HG03460 (cell line): ENCODE measurements around the gene CHST6.
"Not testable (repeated sequence)": the region's sequence is repeated elsewhere in the genome, so short reads cannot be mapped to it uniquely, and the experiment has no call there.

ENCODE experiments used
- ATAC-seq: cut with Tn5 transposase; IDR thresholded peaks from one replicate; pipeline ENCODE4 v1.9.1; 2021; ENCODE audit not compliant: unreplicated experiment

The CHST6 gene

DNA sequence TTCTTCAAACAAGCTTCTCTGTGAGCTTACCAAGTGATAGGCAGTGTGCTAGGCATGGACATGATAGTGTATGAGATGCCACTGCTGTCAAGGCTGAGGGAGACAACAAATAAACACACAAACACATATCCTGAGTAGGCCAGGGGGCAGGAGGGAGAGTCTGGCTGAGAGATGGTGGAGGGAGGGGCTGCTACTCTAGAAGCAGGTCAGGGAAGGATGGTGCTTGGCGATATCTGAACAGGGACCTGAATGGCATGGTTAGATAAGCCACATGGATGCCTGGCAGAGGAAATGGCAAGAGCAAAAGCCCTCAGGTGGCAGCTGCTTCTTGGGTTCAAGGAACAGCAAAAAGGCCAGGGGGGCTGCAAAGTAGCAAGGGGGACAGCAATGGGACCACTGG is 8.6 kb upstream of the CHST6 start:
- ATAC-seq: no peak

DNA sequence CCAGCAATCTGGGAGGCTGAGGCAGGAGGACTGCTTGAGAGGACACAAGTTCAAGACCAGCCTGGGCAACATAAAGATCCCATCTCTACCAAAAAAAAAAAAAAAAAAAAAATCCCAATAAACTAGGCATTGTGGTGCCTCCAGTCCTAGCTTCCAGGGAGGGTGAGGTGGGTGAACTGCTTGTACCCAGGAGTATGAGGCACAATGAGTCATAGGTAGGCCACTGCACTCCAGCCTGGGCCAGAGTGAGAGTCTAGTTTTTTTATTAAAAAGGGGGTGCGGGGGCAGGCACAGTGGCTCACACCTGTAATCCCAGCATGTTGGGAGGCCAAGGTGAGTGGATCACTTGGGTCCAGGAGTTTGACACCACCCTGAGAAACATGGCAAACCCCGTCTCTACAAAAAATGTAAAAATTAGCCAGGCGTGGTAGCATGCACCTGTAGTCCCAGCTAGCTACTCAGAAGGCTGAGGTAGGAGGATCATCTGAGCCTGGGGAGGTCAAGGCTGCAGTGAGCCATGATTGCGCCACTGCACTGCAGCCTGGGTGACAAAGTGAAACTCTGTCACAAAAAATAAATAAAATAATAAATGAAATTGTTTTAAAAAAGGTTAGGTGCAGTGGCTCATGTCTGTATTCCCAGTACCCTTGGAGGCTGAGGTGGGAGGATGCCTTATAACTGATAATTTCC is 7.8 kb upstream of the CHST6 start:
- ATAC-seq: no peak

DNA sequence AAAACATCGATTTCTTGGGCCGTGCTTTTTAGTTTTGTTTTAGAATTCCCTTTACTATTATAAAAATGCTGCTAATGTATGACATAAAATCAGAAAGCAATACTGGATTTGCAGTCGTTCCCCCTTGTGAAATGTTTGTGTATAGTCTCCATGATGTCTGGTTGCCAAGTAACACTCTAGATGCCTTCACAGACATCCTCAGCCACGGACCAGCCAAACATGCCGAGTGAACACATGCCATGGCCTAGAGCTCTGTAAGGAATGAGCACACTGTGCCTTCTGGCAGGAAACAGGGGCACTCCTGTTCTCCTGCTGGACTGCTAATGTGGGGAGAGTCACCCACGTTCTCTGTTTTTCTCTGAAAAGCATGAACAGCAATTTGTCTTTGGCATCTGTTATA is 6.6 kb upstream of the CHST6 start:
- not testable (repeated sequence) for ATAC-seq

DNA sequence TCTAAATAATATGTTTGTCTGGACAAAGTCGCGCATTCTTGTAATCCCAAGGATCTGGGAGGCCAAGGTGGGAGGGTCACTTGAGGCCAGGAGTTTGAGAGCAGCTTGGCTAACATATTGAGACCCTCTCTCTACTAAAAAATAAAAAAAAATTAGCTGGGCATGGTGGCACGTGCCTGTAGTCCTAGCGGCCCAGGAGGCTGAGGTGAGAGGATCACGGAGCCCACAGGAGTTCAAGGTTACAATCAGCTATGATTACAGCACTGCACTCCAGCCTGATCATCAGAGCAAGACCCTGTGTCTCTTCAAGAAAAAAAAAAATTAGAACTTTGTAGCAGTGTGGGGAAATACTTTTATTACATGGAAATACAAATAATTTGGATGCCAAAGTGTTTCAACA is 6.1 kb upstream of the CHST6 start:
- no peak for ATAC-seq

DNA sequence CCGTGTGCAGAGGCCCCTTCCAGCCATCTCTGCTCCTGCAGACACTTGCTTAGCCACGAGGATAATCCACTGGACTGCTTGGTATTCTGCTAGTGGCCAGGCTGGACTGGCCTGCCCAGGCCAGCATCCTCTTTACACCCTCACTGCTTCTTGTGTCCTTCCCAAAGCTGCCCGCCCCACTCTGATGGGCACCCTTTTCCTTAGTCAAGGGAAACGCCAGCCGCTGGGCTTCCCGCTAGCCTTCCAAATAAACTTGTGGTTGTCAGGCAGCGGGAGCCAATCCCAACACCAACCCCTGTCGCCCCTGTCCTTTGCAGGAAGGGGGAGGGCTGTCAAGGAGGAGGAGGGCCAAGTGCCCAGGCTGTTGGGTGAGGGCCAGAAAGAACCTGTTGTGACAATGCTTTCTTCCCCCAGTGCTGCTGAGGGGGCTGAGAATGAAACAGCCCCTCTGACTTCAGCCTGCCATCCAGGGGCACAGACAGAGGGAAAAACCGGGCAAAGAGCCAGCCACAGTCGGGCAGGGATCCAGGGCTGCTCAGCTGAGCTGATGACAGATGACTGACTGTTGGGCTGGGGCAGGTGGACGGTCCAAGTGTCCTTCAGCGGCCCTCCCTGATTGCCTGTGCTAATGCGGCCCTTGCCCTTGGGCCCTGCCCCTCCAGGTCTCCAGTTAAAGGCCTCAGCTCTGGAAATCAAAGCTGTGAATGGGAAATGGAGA is 3.5 kb upstream of the CHST6 start:
- not testable (repeated sequence) for ATAC-seq

DNA sequence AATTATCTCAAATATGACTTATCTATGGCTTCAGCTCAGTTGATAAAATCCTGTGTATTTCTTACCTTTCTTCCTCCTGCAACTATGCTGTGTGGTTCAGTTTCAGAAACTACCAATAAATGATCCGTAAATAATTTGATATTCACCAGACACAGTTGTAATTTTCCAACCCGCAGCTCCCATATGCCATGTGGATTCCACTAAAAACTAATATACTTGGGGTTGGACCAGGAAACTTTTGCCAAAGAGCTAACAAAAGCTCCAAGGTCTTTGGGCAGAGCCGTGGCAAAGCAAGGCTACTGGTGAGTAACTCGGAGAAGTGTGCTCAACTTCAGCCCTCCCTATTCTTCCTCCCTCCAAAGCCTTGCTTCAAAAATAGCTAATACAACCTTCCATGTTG is 2.3 kb upstream of the CHST6 start:
- ATAC-seq: no peak

DNA sequence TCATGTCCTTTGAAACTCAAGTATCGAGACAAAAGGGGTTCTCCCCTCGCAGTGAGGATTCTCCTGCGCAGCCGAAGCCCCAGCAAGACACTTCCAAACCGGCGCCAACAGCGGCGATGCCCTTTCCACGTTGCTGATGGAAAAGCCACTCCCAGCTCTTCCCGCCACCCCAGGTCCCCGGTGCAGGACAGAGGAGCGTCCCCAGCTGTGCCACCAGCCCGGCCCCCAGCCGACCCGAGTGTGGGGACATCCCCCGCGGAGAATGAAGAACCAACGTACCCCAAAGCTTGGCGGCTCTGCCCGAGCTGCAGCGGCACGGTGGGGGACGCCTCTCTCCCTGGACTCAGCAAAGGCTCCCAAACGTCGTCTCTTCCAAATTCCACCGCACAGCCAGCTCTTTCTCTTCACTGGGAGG is 573 bp downstream of the CHST6 start:
- ATAC-seq: no peak

DNA sequence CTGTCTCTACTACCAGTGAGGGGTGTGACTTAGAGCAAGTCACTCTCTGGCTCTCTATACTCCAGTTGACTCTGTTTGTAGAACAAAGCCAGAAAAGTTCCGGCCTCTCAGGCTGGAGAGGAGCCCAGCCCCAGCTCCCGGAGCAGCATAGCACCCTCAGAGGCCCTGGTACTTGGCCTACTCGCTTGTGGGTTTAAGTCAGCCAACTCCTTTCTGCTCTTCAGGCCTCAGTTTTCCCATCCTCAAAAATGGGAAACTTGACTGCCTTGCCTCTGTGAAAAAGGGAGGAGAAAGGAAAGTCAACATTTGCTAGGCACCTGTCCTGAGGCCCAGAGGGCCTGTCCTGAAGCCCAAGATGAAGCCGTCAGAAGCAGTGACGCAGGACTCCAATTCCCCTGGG is 1.1 kb downstream of the CHST6 start:
- no peak for ATAC-seq

DNA sequence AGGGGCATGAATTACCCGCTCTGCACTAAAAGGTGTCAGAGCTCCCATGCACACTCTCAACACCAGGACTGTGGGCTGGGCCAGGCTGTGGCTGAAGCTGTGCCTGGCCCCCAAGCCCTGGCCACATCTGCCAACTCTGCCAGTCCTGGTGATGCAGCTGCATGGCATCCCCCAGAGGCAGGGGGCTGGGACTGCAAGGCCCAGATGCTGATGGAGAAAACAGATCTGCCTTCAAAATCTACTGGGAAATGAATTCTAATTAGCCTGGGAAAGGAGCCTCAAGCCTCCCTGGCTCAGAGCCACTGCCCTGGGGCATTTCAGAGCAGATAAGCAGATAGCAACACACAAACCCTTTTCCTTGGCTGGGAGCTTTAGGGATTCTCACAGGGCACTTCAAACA is 3.4 kb downstream of the CHST6 start:
- no peak for ATAC-seq

DNA sequence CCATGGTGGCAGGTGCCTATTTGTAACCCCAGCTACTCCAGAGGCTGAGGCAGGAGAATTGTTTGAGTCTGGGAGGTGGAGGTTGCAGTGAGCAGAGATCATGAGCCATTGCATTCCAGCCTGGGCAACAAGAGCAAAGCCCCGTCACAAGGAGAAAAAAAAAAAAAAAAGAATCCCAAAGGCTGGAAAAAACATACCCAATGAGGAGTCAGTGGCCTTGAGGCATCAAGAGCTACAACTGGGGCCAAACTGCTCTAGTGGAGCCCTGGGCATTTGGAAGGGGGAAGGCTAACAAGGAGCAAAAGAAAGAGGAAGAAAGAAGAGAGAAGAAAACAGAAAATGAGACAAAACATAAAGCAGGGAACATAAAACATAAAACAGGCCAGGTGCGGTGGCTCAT is 6.9 kb downstream of the CHST6 start:
- no peak for ATAC-seq

DNA sequence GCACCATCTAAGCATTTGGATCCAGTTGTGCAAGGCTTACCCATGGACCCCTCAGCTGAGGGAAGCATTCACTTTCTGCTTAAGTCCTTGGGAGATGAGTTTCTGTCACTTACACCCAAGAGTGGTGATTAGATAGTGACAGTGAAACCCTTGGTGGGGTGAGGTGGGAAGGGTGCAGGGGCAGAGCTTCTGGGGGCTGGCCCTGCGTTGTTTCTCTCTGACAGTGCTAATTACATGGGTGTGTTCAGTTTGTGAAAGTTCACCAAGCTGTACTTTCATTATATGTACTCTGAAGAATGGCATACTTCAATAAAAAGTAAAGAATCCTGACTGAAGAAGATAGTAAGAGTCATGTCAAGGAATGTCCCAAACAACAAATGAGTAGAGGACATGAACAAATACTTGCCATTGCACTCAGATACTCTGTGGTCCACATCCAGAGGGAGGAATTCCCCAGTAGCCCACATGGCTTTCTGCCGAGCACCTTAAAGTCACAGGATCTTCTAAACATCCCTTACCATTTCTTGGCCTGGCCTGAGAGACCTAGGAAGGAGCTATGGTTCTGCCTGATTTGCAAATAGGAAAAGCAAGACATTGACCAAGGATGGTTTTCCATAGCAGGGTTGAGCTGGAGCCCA is 8.4 kb downstream of the CHST6 start:
- ATAC-seq: peak; percentile 65

DNA sequence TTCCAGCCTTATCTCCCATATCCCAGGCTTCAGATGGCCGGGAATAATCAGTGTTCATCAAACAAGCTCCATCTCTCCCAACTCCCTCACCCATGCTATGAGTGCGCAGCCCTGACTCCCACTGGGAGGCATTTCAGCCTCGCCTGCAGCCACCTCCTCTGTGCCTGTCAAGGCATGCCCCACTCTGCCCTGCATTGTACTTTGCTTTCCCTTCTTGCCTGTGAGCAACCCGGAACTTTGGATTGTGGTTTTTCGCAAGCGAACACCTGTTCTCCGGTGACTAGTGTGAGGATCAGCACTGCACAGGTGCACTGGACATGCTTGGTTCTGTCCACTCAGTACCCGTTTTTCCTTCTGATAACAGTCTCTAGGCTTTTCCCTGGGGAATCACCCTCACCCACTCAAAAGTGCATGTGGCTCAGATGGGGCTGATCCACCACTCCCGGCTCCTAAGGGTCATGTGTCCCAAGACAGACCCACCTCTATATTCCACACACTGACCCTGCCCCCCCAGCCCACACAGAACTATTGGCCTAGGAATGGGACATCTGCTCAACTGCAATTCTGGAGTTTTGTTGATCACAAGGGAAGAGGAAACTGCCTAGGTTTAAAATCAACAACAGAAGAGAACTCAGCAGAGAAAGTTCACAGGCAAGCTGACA is 9.1 kb downstream of the CHST6 start:
- no peak for ATAC-seq

DNA sequence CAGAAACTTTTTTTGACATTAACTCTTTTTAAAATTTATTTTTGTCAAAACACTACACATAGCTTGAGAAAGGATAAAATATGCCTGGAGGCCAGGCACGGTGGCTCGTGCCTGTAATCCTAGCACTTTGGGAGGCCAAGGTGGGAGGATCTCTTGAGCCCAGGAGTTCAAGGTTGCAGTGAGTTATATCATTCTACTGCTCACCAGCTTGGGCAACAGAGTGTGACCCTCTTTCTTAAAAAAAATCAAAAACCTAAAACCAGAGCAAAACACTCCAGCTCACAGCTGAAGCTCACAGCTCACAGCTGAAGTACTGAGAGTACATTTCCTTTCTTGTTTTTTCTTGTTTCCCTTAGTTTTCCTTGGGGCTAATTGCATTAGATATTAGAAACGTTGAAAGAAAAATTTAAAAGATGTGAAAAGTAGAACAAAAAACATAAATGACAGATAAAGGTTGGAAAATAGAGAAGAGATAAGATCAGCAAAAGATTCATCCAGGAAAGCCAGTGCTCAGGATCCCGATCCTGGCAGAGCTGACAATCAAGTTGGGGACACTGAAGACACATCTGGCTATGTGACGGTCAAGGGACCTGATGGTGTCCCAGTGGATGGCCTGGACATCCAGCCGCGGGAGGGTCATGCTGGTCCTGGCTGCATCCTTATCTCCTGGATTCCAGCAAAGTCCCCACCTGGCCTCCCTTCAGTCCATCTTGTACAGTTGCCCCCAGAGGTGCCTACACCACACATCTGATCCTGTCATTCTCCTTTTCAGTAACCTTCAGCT is 9.8 kb downstream of the CHST6 start:
- ATAC-seq: peak; percentile 61

DNA sequence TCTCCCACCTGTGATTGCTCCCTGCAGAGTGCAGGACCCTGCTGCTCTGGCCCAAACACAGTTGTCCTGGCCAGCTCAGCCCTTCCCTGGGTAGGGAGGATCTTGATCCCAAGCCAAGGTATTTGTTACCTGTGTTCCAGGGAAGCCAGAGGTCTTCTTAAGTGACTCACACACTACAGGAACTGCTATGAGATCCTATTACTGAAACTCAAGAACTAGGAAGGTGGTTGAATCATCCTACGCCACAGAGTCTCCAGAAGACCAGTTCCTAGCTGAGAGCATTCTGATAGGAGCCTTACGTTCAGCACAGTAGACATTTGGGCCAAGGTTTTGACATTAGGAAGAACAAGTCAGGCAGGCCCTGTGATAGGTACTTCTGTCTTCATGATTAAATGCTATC is 12.0 kb downstream of the CHST6 start:
- ATAC-seq: no peak

DNA sequence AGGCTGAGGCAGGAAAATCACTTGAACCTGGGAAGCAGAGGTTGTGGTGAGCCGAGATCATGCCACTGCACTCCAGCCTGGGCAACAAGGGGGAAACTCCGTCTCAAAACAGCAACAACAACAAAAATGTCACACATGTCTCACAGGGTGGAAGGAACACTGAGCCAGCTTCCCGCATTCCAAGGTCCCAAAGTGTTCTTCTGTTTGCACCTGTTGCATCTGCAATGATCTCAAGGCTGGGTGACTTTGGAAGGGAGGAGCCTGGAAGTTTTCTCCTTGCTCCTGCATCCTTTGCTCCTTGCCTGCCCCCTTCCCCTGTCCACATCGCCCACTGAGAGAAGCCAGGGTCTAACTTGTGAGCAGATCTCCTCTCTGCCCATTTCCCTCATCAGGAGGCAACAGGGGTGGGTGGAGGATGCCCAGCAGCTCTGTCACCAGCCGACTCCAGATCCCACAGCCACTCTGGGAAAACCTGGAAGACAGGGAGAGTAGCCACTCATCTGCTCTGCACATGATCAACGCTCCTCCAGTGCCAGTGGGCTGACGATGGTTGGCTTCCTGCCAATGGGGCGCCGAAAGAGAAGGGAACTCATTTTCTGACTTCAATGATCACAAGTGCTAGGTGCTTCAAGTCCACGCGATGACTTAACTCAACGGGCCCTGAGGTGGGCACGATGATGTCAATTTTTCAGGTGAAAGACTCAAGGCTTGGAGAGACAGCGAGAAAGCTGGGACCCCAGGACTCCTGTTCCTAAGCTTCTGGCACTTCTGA is 12.6 kb downstream of the CHST6 start:
- no peak for ATAC-seq

DNA sequence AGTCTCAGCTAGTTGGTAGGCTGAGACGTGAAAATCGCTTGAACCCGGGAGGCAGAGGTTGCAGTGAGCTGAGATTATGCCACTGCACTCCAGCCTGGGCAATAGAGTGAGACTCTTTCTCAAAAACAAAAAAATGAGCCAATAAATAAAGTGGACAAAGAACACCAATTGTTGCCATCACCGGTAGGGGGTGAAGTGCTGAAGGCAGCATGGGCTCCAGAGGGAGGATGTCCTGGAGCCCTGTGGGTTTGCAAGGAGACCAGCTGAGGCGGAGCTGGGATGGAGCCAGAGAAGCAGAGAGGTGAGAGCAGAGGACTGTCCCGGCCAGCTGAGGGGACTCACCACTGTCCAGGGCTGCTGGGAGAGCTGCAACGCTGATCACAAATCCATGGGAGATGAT is 13.8 kb downstream of the CHST6 start:
- ATAC-seq: no peak

DNA sequence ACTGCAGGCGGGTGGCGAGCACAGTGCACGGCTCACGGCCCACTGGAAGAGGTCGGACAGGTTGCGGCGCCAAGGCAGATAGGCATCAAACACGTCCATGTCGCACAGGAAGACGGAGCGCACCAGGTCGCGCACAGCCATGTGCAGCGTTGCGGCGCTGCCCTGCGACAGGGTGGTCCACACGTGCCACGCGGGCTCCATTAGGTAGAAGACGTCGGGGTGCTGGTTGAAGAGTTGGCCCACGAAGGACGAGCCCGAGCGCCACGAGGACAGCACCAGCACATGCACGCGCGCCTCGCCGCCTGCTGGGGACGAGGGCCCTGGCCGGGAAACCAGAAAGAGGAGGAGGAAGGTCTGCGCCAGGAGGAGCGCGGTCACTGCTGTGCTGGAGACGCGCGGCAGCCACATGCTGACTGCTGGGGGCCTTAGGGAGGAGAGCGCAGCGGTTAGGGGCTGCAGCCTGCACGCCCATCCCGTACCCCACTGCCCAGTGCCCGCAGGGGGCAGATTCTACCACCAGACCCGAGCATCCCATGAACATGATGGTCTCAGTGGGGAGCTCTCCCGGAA is 15.7 kb downstream of the CHST6 start:
- no peak for ATAC-seq

DNA sequence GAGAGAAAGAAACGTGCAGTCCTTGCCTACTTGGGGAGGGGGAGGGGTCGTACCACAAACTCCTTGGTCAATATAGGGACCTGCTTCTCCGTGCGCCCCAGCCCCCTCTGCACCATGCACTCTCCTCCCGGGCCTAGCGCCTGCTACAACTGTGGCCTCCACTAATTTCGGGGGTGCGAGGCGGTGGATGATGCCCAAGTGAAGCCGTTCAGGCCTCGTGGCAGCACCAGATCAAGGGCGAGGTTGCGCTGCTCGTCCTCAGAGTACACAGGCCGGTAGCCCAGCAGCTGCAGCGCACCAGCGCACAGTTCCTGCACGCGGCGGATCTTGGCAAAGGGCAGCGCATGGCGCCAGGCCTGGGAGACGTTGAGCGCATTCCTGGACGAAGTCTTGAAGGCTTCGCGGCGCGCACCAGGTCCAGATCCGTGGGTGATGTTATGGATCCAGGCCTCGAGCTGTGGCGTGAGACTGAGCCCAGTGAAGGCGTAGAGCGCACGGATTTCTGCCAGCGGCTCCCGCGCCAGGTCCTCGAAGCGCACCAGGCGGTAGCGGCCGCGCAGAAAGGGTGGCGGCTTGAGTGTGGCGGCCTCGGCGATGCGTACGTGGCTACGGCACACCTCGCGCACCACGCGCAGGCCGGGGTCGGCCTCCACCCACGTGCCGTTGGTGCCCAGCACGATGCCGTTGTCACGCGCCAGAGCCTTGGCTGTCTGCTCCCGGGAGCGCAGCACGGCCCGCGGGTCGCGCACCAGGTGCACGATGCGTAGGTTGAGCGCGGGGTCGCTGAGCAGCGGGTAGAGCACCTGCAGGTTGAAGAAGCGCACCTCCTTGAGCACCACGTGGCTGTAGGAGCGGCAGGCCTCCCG is 16.5 kb downstream of the CHST6 start:
- ATAC-seq: no peak
